ENCODE results near the gene WBP4.
A peak's percentile ranks its signal among the peaks of the same experiment; 100 is the strongest.

The WBP4 gene, protein sequence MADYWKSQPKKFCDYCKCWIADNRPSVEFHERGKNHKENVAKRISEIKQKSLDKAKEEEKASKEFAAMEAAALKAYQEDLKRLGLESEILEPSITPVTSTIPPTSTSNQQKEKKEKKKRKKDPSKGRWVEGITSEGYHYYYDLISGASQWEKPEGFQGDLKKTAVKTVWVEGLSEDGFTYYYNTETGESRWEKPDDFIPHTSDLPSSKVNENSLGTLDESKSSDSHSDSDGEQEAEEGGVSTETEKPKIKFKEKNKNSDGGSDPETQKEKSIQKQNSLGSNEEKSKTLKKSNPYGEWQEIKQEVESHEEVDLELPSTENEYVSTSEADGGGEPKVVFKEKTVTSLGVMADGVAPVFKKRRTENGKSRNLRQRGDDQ

DNA sequence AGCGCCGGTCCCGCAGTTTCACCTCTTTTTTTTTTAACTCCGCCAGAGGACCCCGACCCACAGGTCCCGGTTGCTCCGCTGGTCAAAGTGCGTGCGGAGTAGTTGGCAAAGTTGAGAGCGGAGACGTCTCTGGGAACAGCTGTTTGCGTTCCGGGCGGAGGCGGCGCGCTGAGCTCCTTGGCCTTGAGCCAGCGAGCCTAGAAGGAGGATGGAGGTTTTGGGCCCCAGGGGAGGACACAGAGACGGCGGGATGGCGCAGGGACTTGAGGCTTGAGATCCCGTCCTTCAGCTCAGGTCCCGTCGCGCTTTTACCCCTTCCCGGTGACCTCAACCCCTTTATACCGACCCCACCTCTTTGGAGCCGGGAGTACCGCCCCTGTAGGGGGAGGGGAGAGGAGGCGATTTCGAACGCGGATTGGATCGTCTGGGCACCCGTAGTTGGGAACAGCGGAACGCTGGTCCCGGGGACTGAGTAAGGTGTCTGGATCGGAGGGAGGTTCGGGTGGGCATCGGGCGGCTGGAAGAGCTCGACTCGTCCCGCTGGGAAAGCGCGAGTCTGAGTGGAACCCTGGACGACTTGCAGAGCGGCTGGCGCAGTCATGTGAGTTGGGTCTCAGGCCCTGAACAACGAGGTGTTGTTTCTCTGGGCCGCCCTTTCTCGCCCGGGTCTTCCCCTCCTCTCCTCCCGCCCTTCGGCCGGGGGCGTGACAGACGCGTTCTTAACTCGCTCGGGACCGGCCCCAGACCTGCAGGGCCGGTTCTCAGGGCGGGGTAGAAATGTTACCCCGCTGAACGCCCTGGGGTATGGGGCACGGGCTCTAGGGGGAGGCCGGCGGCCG is at the start of gene WBP4:
TSS of gene WBP4 (plus strand) at position 435 of the 839 bp plus-strand sequence. CDS start at position 600, 165 bp downstream.
- ChIA-PET CTCF (interaction anchor here (0.6 to 0.8 kb wide), 5 partner anchors 32 to 124 kb away, joined by 3 to 8 read pairs (median 5); no protein-coding TSS in a partner anchor), POLR2A (ENCODE audit: low non-redundant PET) (interaction anchor here (1.0 to 1.2 kb wide), 2 partner anchors 68 to 272 kb away, joined by 3 to 7 read pairs; partner anchors contain the start of gene SLC25A15)

DNA sequence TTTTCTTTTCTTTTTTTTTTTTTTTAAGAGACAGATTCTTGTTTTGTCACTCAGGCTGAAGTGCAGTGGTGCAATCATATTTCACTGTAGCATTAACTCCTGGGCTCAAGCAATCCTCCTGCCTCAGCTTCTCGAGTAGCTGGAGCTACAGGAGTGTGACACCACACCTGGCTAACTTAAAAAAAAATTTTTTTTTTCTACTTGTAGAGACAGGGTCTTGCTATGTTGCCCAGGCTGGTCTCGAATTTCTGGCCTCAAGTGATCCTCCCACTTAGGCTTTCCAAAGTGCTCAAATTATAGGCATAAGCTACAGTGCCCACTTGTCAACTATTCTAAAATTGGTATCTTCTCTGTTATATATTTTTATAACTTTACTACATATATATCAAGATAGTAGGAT is 48.8 kb upstream of the WBP4 start:
- ChIA-PET CTCF (no interaction called here), POLR2A (ENCODE audit: low non-redundant PET) (no interaction called here)
- no peak for TF ChIP-seq CTCF (conservative IDR thresholded peaks at IDR 0.05; ENCODE audit: low read depth)
- no peak overlapping the region for H3K27ac ChIP-seq
- DNase-seq (ENCODE audit: low spot score): no peak

More for the DNA sequence above, at the start of gene WBP4:
- no peak for TF ChIP-seq CTCF (conservative IDR thresholded peaks at IDR 0.05; ENCODE audit: low read depth)
- DNase-seq (ENCODE audit: low spot score): peak; percentile 92
- H3K27ac ChIP-seq: peak within 1 kb of the TSS; percentile 98

DNA sequence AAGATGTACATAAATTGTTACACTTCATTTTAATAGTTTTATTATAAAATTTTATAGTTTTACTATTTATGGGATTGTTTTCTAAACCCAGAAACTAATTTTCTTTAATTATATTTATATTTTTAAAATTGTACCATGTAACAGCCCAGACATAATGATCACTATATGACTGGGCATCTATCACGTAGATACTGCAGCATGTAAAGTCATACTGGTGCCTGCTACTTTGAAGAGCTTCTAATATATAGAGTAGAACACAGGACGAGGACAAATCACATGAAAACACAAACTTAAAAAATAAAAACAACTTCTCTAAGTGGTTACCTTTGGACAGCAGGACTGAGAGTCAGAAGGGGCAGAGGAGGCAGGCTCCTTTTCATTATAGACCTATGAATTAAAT is 47.5 kb upstream of the WBP4 start:
- no peak overlapping the region for H3K27ac ChIP-seq
- TF ChIP-seq CTCF (conservative IDR thresholded peaks at IDR 0.05; ENCODE audit: low read depth): no peak
- ChIA-PET CTCF (interaction anchor here (0.6 kb wide), 1 partner anchor 29 kb away, joined by 4 read pairs; no protein-coding TSS in a partner anchor), POLR2A (ENCODE audit: low non-redundant PET) (no interaction called here)
- no peak for DNase-seq (ENCODE audit: low spot score)

- no peak for TF ChIP-seq CTCF (conservative IDR thresholded peaks at IDR 0.05; ENCODE audit: low read depth)
- CTCF ChIA-PET: no interaction called here
- no peak overlapping the region for H3K27ac ChIP-seq
- POLR2A ChIA-PET (ENCODE audit: low non-redundant PET): no interaction called here
- no peak for DNase-seq (ENCODE audit: low spot score)
Observed at GRCh38 chr13:41015920-41016319, 45.4 kb upstream of the WBP4 start.

DNA sequence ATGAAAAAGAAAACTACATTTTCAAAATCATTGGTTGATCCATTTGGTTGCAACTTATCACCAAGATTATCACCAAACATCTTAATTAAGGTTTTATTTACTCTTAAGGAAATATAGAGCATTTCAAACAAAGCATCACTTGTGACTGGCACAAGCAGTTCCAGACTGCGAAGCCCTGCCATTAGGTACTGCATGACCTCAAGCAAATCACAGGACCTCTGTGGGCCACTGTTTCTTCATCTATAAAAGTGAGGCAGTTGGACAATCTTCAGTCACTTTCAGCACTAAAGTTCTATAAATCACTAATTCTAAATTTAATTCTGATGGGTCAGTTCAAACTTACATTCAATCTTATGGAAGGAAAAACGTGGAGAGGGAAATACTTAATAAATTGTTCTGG is 44.1 kb upstream of the WBP4 start:
- POLR2A ChIA-PET (ENCODE audit: low non-redundant PET): no interaction called here
- CTCF ChIA-PET: interaction anchor here (1.3 kb wide), 1 partner anchor 38 kb away, joined by 3 read pairs; no protein-coding TSS in a partner anchor
- no peak for TF ChIP-seq CTCF (conservative IDR thresholded peaks at IDR 0.05; ENCODE audit: low read depth)
- no peak overlapping the region for H3K27ac ChIP-seq
- DNase-seq (ENCODE audit: low spot score): no peak

DNA sequence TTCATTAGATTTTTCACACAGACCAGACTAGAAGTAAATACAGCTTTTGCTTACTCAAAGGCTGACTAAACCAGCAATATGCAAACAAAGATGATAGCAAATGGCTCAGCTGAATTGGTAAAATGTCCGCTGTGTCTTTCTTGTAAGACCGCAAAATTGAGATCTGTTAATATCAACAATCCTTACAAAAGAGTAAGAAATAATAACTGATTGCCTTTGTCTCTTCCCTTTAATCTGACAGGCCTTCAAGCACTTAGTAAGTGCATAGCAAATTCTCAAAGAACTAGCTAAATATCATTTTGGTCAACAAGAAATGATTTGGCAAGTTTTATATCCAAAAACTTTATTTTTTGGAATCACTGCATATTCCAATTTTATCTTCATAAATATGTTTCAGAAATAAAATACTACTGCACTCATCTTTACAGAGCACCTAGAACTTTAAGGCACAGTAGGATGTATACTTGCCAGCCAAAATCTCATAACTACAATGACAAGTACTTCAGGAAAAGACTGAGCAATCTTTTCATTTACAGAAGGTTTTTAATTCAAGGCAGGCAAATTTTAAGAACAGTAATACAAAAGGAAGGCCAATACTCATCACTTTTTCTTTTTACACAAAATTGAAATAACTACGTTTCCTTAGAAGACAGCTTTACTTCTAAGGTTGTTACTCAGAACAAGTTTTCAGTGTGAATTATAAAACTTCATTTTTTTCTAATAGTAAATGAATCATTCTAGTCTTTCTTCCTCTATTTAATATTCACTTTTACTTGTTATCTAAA is 43.3 kb upstream of the WBP4 start:
- POLR2A ChIA-PET (ENCODE audit: low non-redundant PET): no interaction called here
- no peak overlapping the region for H3K27ac ChIP-seq
- CTCF ChIA-PET: interaction anchor here (0.7 to 1.3 kb wide), 2 partner anchors 30 to 37 kb away, joined by 3 read pairs; no protein-coding TSS in a partner anchor
- no peak for TF ChIP-seq CTCF (conservative IDR thresholded peaks at IDR 0.05; ENCODE audit: low read depth)
- no peak for DNase-seq (ENCODE audit: low spot score)

Measured in RWPE1 (cell line).